ENCODE results near the gene CDH6.

- no peak for TF ChIP-seq POLR2AphosphoS5 (IDR thresholded peaks at IDR 0.05)
- TF ChIP-seq CTCF (IDR thresholded peaks at IDR 0.05): no peak
Measured at GRCh38 chr5:31193116-31193515, 370 bp upstream of the CDH6 start.
